Measurements from ENCODE around the gene COL6A2.

Gene COL6A2

DNA sequence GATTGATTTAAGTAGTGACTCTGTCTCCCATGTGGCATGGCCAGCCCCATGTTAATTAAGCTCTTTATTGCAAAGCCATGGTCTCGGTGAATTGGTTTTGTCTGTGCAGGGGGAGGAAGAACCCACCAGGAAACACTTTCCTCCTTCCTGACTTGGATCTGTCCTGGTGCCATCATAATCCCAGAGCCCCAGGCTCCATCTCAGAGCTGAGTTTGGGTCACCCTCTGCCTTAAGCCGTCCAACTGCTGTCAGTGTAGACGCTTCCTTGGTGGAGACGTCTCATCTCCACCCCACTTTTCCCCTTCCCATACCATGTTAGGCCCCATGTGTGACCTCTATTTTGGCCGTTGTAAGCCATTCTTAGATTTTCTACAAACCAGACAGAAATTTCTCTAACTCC is 36.0 kb upstream of the COL6A2 start:
- H2AK5ac ChIP-seq (ENCODE audit: low read length): no peak overlapping the region
- no peak overlapping the region for H4K91ac ChIP-seq (ENCODE audit: low read depth, low read length)
- peaks cover 34% of the 10 kb centered on the region for H3K9me3 ChIP-seq (ENCODE audit: insufficient read depth, low read depth, low read length)
- no peaks in the 10 kb centered on the region for H3K79me2 ChIP-seq (ENCODE audit: control insufficient read depth, insufficient read depth, low read length, poor library complexity)
- no CpG with 5 or more reads among the region's 5 CpGs for WGBS (ENCODE audit: extremely low coverage, insufficient coverage, insufficient read length)
- no peak overlapping the region for H3K18ac ChIP-seq (ENCODE audit: low read length)
- H2AFZ ChIP-seq (ENCODE audit: insufficient read depth, low read length, poor library complexity): no peak overlapping the region
- H4K8ac ChIP-seq (ENCODE audit: low read depth, low read length): no peak overlapping the region
- H3K23ac ChIP-seq (ENCODE audit: low read length): no peak overlapping the region
- no peaks in the 10 kb centered on the region for H3K4me1 ChIP-seq (ENCODE audit: control insufficient read depth in 1 of 2, insufficient read depth in 2 of 2, low read length in 2 of 2)
- H3K4me3 ChIP-seq (ENCODE audit: low read depth, low read length): no peak overlapping the region
- H3K36me3 ChIP-seq (ENCODE audit: control insufficient read depth in 1 of 2, insufficient read depth in 2 of 2, low read length in 2 of 2): no peaks in the 10 kb centered on the region
- no peak overlapping the region for H2BK5ac ChIP-seq (ENCODE audit: low read depth, low read length, poor library complexity)
- H2BK120ac ChIP-seq (ENCODE audit: insufficient read depth, low read length, poor library complexity): no peak overlapping the region
- H3K4me2 ChIP-seq (ENCODE audit: low read length): no peak overlapping the region
- no peaks in the 10 kb centered on the region for H3K27me3 ChIP-seq (ENCODE audit: insufficient read depth, low read length)
- DNase-seq: no peak
- no peak overlapping the region for H4K12ac ChIP-seq (ENCODE audit: low read depth, low read length)
- H3K9ac ChIP-seq (ENCODE audit: low read length): no peak overlapping the region
- H3K14ac ChIP-seq (ENCODE audit: low read length): no peak overlapping the region
- no peak overlapping the region for H2BK12ac ChIP-seq (ENCODE audit: low read length)
- H3K79me1 ChIP-seq (ENCODE audit: low read length): no peaks in the 10 kb centered on the region
- H3K27ac ChIP-seq (ENCODE audit: low read depth, low read length): no peak overlapping the region
- H3K4ac ChIP-seq (ENCODE audit: low read depth, low read length): no peak overlapping the region

DNA sequence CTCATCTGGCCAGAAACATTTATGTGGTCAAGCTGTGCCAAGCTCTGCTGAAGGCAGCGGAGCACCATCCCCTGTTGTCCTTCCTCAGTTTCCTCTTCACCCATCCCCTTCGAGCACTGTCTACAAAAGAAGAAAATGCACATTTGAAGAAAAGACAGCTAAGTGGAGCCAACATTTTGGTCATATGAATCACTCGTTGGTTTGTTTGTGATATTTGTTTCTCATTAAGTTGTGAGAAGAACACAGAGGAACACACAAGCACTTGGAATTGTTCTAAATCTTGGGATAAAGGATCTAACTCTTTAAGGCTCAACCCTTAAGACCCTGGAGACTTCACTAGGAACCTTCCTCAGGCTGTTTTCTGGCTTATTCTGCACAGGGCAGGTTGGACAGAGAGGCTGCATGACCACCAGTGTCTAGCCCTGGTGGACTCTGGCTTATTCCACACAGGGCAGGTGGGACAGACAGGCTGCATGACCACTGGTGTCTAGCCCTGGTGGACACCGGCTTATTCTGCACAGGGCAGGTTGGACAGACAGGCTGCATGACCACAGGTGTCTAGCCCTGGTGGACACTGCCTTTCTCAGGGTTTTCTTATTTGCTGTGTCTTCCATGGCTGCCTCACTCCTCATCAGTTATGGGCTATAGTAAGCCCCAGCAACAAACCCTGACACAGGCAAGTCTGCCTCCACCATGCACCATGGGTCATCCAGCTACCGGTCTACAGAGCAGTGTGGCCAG is 35.3 kb upstream of the COL6A2 start:
- Histone ChIP-seq H3K4ac (ENCODE audit: low read depth, low read length) (no peak overlapping the region), H3K4me1 (ENCODE audit: control insufficient read depth in 1 of 2, insufficient read depth in 2 of 2, low read length in 2 of 2) (no peaks in the 10 kb centered on the region), H3K14ac (ENCODE audit: low read length) (no peak overlapping the region), H2AK5ac (ENCODE audit: low read length) (no peak overlapping the region), H3K9ac (ENCODE audit: low read length) (no peak overlapping the region), H2AFZ (ENCODE audit: insufficient read depth, low read length, poor library complexity) (no peak overlapping the region), H3K79me1 (ENCODE audit: low read length) (no peaks in the 10 kb centered on the region), H2BK120ac (ENCODE audit: insufficient read depth, low read length, poor library complexity) (no peak overlapping the region), H4K8ac (ENCODE audit: low read depth, low read length) (no peak overlapping the region), H3K27ac (ENCODE audit: low read depth, low read length) (no peak overlapping the region), H3K36me3 (ENCODE audit: control insufficient read depth in 1 of 2, insufficient read depth in 2 of 2, low read length in 2 of 2) (no peaks in the 10 kb centered on the region), H2BK5ac (ENCODE audit: low read depth, low read length, poor library complexity) (no peak overlapping the region), H3K27me3 (ENCODE audit: insufficient read depth, low read length) (no peaks in the 10 kb centered on the region), H3K18ac (ENCODE audit: low read length) (no peak overlapping the region), H3K79me2 (ENCODE audit: control insufficient read depth, insufficient read depth, low read length, poor library complexity) (no peaks in the 10 kb centered on the region), H4K12ac (ENCODE audit: low read depth, low read length) (no peak overlapping the region), H3K9me3 (ENCODE audit: insufficient read depth, low read depth, low read length) (peaks cover 34% of the 10 kb centered on the region), H3K23ac (ENCODE audit: low read length) (no peak overlapping the region), H3K4me3 (ENCODE audit: low read depth, low read length) (peak overlapping the region; percentile 43), H3K4me2 (ENCODE audit: low read length) (no peak overlapping the region), H4K91ac (ENCODE audit: low read depth, low read length) (no peak overlapping the region), H2BK12ac (ENCODE audit: low read length) (no peak overlapping the region)
- DNase-seq: no peak
- no CpG with 5 or more reads among the region's 5 CpGs for WGBS (ENCODE audit: extremely low coverage, insufficient coverage, insufficient read length)

DNA sequence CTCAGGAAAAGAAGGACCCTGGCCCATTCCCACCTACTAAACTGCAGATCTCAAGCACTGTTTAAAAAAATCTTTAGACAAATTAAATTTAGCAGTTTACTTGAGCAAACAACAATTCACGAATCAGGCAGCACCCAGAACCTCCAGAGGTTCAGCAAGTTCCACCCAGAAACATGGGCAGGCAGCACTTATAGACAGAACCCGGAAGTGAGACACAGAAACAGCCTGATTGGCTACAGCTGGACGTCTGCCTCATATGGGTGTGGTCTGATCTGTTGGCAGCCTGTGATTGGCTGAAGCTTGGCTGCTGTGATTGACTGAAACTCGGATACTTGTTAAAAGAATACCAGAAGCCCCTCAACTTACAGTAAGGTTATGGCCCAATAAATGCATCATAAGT is 34.7 kb upstream of the COL6A2 start:
- no CpG with 5 or more reads among the region's 4 CpGs for WGBS (ENCODE audit: extremely low coverage, insufficient coverage, insufficient read length)
- DNase-seq: no peak
- Histone ChIP-seq H4K12ac (ENCODE audit: low read depth, low read length) (no peak overlapping the region), H2AFZ (ENCODE audit: insufficient read depth, low read length, poor library complexity) (no peak overlapping the region), H3K4ac (ENCODE audit: low read depth, low read length) (no peak overlapping the region), H3K23ac (ENCODE audit: low read length) (no peak overlapping the region), H3K4me3 (ENCODE audit: low read depth, low read length) (no peak overlapping the region), H3K79me1 (ENCODE audit: low read length) (no peaks in the 10 kb centered on the region), H3K4me1 (ENCODE audit: control insufficient read depth in 1 of 2, insufficient read depth in 2 of 2, low read length in 2 of 2) (no peaks in the 10 kb centered on the region), H2BK5ac (ENCODE audit: low read depth, low read length, poor library complexity) (no peak overlapping the region), H3K27ac (ENCODE audit: low read depth, low read length) (no peak overlapping the region), H3K36me3 (ENCODE audit: control insufficient read depth in 1 of 2, insufficient read depth in 2 of 2, low read length in 2 of 2) (no peaks in the 10 kb centered on the region), H4K8ac (ENCODE audit: low read depth, low read length) (no peak overlapping the region), H4K91ac (ENCODE audit: low read depth, low read length) (no peak overlapping the region), H3K9me3 (ENCODE audit: insufficient read depth, low read depth, low read length) (peaks cover 33% of the 10 kb centered on the region), H2AK5ac (ENCODE audit: low read length) (no peak overlapping the region), H3K9ac (ENCODE audit: low read length) (no peak overlapping the region), H2BK120ac (ENCODE audit: insufficient read depth, low read length, poor library complexity) (no peak overlapping the region), H3K27me3 (ENCODE audit: insufficient read depth, low read length) (no peaks in the 10 kb centered on the region), H3K14ac (ENCODE audit: low read length) (no peak overlapping the region), H2BK12ac (ENCODE audit: low read length) (no peak overlapping the region), H3K4me2 (ENCODE audit: low read length) (no peak overlapping the region), H3K18ac (ENCODE audit: low read length) (no peak overlapping the region), H3K79me2 (ENCODE audit: control insufficient read depth, insufficient read depth, low read length, poor library complexity) (no peaks in the 10 kb centered on the region)

DNA sequence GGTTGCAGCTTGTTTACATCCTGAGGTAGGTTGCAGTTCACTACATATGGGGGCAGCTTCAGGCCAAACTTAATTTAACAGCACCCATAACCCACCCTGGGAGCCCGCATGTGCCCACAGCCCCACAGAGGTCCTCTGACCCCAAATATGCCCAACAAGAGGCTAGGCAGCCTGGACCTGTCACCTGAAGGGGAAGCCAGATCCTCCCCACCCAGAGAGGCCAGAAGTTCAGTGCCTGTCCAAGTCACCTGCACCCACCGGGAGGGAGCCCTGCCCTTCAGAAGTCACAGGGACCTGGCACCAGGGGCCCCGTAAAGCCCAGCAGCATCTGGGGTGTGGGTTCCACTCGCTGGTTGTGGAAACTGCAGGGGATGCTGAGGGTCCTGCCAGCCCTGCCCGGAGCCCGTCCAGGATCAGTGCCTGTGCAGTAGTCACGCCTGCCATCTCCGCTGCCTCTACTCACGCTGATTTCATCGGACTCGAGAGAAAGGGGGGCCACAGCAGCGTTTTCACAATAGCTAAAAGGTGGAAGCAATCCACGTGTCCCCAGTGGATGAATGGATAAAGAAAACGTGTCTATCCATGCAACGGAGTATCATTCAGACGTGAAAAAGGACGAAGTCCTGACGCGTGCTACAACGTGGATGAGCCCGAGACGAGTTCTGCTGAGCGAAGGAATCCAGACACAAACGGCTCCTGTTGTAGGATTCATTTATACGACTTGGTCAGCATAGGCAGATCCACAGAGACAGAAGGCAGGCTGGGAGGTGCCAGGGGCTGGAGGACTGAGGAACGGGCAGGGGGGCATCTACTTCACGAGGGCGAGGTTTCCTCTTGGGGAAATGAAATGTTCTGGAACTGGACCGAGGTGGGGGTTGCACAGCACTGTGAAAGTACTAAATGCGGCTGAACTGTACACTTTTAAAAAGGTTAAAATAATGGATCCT is 33.9 kb upstream of the COL6A2 start:
- no peaks in the 10 kb centered on the region for H3K4me1 ChIP-seq (ENCODE audit: control insufficient read depth in 1 of 2, insufficient read depth in 2 of 2, low read length in 2 of 2)
- H2BK12ac ChIP-seq (ENCODE audit: low read length): no peak overlapping the region
- no peak overlapping the region for H3K9ac ChIP-seq (ENCODE audit: low read length)
- no peak overlapping the region for H2BK120ac ChIP-seq (ENCODE audit: insufficient read depth, low read length, poor library complexity)
- H3K14ac ChIP-seq (ENCODE audit: low read length): no peak overlapping the region
- no peak overlapping the region for H4K91ac ChIP-seq (ENCODE audit: low read depth, low read length)
- no peak overlapping the region for H4K8ac ChIP-seq (ENCODE audit: low read depth, low read length)
- H3K79me1 ChIP-seq (ENCODE audit: low read length): no peaks in the 10 kb centered on the region
- no peak overlapping the region for H2BK5ac ChIP-seq (ENCODE audit: low read depth, low read length, poor library complexity)
- H3K36me3 ChIP-seq (ENCODE audit: control insufficient read depth in 1 of 2, insufficient read depth in 2 of 2, low read length in 2 of 2): no peaks in the 10 kb centered on the region
- no CpG with 5 or more reads among the region's 30 CpGs for WGBS (ENCODE audit: extremely low coverage, insufficient coverage, insufficient read length)
- H3K23ac ChIP-seq (ENCODE audit: low read length): no peak overlapping the region
- DNase-seq: no peak
- no peak overlapping the region for H2AFZ ChIP-seq (ENCODE audit: insufficient read depth, low read length, poor library complexity)
- H4K12ac ChIP-seq (ENCODE audit: low read depth, low read length): no peak overlapping the region
- H3K18ac ChIP-seq (ENCODE audit: low read length): no peak overlapping the region
- no peak overlapping the region for H2AK5ac ChIP-seq (ENCODE audit: low read length)
- H3K4ac ChIP-seq (ENCODE audit: low read depth, low read length): no peak overlapping the region
- H3K4me3 ChIP-seq (ENCODE audit: low read depth, low read length): no peak overlapping the region
- peaks cover 33% of the 10 kb centered on the region for H3K9me3 ChIP-seq (ENCODE audit: insufficient read depth, low read depth, low read length)
- no peaks in the 10 kb centered on the region for H3K79me2 ChIP-seq (ENCODE audit: control insufficient read depth, insufficient read depth, low read length, poor library complexity)
- no peaks in the 10 kb centered on the region for H3K27me3 ChIP-seq (ENCODE audit: insufficient read depth, low read length)
- no peak overlapping the region for H3K4me2 ChIP-seq (ENCODE audit: low read length)
- no peak overlapping the region for H3K27ac ChIP-seq (ENCODE audit: low read depth, low read length)
